Uterus (tissue), 2 donors: Measurements from ENCODE around the gene LPP.

Source experiments
- POLR2A ChIP-seq, 2 donors: fragments of 450-650 bp; IDR thresholded peaks; one replicate each; pipeline ENCODE4 v1.6.1; 2016; ENCODE audit warnings: antibody characterized with exemption in 2 of 2, mild to moderate bottlenecking in 1 of 2, moderate library complexity in 1 of 2
- TF ChIP-seq, protein P1 (sequence below), 4 experiments: fragments of 200-600 bp in 2 of 4; fragments of 450-650 bp in 2 of 4; sonication (generic) in 2 of 4; IDR thresholded peaks; one replicate each; pipeline ENCODE4 v1.5.1; 2016 to 2019; ENCODE audit warnings: antibody characterized with exemption in 4 of 4, mild to moderate bottlenecking in 2 of 4, moderate library complexity in 1 of 4

DNA sequence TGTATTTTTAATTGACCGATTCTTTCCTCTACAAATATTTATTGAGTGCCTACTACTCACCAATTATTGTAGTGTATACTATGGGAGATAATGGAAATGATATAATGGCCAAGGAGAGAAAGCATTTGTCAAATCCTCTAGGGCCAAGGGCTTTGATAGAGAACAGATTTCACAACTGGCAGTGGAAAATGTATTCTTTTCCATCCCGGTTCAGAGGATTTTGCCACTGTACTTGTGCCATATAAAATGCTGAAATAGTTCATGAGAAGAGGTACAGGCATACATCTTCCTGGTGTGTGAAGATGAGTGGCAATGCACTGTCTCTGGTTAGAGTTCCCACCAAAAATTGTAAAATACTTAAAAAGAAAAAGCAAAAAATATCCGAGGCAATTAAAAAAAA lies 566.3 kb downstream of the LPP start:
- TF ChIP-seq, protein P1, sequence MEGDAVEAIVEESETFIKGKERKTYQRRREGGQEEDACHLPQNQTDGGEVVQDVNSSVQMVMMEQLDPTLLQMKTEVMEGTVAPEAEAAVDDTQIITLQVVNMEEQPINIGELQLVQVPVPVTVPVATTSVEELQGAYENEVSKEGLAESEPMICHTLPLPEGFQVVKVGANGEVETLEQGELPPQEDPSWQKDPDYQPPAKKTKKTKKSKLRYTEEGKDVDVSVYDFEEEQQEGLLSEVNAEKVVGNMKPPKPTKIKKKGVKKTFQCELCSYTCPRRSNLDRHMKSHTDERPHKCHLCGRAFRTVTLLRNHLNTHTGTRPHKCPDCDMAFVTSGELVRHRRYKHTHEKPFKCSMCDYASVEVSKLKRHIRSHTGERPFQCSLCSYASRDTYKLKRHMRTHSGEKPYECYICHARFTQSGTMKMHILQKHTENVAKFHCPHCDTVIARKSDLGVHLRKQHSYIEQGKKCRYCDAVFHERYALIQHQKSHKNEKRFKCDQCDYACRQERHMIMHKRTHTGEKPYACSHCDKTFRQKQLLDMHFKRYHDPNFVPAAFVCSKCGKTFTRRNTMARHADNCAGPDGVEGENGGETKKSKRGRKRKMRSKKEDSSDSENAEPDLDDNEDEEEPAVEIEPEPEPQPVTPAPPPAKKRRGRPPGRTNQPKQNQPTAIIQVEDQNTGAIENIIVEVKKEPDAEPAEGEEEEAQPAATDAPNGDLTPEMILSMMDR (IDR thresholded peaks at IDR 0.05) = no peak
- TF ChIP-seq POLR2A (IDR thresholded peaks at IDR 0.05) = no peak
